GM12801 (cell line): Measurements from ENCODE around the gene SLC6A13.

Experiments used
- CTCF ChIP-seq: IDR thresholded peaks from one replicate; pipeline ENCODE4 v1.5.1; 2011; ENCODE audit warnings: control low read depth; ENCODE audit not compliant: insufficient read length; ENCODE audit errors: extremely low read depth

SLC6A13 gene

DNA sequence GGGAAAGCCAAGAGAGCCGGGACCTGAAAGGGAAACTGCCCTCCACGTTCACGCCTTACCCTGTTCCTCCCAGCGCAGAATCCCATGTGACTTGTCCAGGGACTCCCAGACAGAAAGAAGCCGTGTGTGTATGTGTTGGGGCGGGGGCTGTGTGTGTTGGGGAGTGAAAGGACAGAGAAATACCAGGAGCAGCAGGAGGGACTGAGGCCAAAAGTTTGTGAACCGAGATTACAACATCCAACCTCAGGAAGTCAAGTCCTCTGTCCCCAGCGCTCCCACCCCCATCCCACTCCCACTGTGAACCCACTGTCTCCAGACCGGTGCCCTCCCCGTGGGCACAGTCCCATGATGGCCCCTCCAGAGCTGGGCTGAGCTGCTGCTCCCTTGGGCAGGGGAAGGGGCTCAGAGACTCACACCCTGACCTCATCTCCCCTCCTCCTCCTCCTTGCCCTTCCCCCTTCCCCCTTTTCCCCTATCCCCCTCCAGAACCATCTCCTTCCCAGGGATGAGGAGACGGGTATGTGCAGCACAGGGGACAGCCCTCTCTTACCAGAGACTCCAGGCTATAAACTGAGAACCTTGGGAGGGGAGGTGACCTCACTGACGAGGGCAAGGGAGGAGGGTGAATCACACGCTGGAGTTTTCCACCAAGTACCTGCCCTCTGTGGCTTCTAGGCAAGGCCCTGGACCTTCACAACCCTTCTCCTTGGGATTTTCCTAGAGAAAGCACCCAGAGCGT is 48.5 kb downstream of the SLC6A13 start, which contains the start of gene SLC6A12:
Gene SLC6A12 (minus strand): TSS at position 155 of the 739 bp plus-strand sequence. CDS start 4,171 bp downstream, outside the sequence.
- TF ChIP-seq CTCF = no peak

DNA sequence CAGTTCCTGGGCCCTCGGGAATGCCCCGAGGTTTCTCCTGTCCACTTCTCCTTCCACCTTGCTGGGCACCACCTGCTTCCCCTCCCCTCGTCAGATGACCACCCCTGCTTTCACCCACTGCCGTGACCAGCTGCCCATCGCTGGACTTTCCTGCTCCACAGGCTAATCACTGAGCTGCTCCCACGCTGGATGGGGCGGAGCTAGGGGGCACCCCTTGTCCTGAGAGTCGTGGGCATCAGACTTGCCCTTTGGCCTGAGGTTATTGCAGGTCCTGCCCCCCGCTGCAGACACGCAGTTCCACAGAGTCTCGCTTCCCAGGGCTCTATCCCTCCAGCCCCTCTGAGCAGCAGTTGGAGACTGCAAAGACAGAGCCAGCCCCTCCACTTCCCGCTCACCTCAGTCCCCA is 49.1 kb downstream of the SLC6A13 start:
- no peak for TF ChIP-seq CTCF

GRCh38 chr12:212715-213526 is 49.7 kb downstream of the SLC6A13 start:
- no peak for TF ChIP-seq CTCF

- TF ChIP-seq CTCF = no peak
These were observed 50.3 kb downstream of the SLC6A13 start for GRCh38 chr12:212415-212714.

DNA sequence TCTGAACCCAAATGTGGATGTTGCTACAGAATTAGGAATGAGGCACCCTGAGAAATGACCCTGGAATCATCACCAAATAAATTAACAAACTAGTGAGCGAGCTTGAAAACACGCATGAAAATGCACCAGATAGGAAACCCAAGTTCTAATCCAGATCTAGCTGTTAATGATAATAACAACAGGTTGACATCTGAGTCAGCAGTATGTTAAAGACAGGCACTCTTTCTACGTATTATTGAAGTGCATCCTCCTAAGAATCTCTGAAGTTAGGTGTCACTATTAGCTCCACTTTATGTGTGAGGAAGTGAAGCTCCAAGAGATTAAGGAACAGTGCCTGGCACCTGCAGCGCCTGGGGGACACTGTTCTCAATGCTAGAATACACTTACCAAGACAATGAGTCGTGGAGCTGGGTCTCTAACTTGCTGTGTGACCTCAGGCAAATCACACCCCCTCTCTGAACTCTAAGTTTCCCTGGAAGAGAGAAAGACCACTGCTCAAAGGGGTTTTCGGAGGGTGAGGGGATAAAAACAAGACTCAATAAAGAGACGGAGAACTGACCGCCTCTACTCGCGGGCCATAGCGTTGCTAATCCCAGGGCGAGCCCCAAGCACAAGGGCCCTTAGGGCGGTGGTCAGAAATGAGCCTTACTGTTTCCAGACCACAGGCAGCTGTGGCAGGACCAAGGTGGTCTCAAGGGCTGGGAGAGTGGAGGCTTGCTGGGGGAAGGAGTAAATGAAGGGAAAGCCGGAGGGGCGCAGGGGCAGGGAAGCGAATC is 50.8 kb downstream of the SLC6A13 start:
- TF ChIP-seq CTCF = no peak

DNA sequence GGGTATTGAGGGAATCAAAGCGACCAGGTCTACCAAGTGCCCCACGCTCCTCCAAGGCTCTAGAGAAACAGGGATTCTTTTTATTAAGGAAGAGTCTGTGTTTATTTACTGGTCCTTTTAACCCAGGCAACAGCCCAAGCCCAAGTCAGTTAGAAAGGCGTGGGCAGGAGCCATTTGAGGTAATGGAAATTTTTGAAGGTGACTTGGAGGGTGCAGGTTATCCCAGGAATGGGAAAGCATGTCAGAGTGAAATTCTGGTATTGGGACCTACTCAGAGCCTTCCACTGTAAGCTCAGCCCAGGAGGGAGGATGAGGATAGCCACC is 51.5 kb downstream of the SLC6A13 start:
- no peak for TF ChIP-seq CTCF
